Ectodermal cell (in vitro differentiated cells): Measurements from ENCODE around the gene RASEF.

Source experiments
- H3K27ac ChIP-seq: 2 replicates; pipeline ENCODE4 v1.7.0; 2013; ENCODE audit warnings: mild to moderate bottlenecking, low read depth, low read length; ENCODE audit not compliant: insufficient read depth, poor library complexity, severe bottlenecking
- H3K27me3 ChIP-seq: 2 replicates; pipeline ENCODE4 v1.7.0; 2013; ENCODE audit warnings: mild to moderate bottlenecking, low read length; ENCODE audit not compliant: insufficient read depth, control insufficient read depth, poor library complexity, severe bottlenecking
- H3K36me3 ChIP-seq: one replicate; pipeline ENCODE4 v1.7.0; 2013; ENCODE audit warnings: low read length; ENCODE audit not compliant: control insufficient read depth, insufficient read depth
- H3K4me1 ChIP-seq: one replicate; pipeline ENCODE4 v1.7.0; 2013; ENCODE audit warnings: low read length; ENCODE audit not compliant: control insufficient read depth, insufficient read depth
- H3K4me3 ChIP-seq: 2 replicates; pipeline ENCODE4 v1.7.0; 2013; ENCODE audit warnings: low read depth, low read length, control low read depth; ENCODE audit not compliant: insufficient read depth
- H3K9me3 ChIP-seq: 2 replicates; pipeline ENCODE4 v1.7.0; 2013; ENCODE audit warnings: mild to moderate bottlenecking, low read length, moderate library complexity; ENCODE audit not compliant: control insufficient read depth
- WGBS, 2 experiments: methylation state at CpG; one replicate each; pipeline ENCODE4 v1.1.7; 2013; ENCODE audit warnings: missing lambda C conversion rate in 2 of 2; 5-methylcytosine and 5-hydroxymethylcytosine counted together

Gene RASEF

DNA sequence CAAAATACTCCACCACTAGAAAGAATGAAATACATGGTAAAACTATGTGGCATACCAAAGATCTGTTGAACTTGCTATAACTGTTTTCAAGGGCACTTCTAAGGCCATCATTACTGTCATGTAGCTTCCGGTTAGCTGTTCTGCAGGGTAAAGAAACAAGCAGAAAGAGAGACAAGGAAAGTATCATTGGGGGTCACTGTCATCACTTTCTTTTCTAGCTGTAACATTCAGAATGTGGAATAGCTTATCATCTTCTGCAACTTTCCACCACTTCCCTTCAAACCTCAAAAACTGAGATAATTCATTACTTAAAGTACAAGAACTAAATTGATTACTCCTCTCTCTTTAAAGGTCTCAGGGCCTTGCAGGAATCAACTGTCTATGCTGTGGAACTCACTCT is 57.6 kb downstream of the RASEF start:
- 90 to 93% methylated on average over 1 of the region's 1 CpG for WGBS, 2 experiments
- no peaks in the 10 kb centered on the region for H3K36me3 ChIP-seq
- H3K4me1 ChIP-seq = no peaks in the 10 kb centered on the region
- H3K27ac ChIP-seq = no peak overlapping the region
- H3K9me3 ChIP-seq = no peaks in the 10 kb centered on the region
- no peak overlapping the region for H3K4me3 ChIP-seq
- no peaks in the 10 kb centered on the region for H3K27me3 ChIP-seq

DNA sequence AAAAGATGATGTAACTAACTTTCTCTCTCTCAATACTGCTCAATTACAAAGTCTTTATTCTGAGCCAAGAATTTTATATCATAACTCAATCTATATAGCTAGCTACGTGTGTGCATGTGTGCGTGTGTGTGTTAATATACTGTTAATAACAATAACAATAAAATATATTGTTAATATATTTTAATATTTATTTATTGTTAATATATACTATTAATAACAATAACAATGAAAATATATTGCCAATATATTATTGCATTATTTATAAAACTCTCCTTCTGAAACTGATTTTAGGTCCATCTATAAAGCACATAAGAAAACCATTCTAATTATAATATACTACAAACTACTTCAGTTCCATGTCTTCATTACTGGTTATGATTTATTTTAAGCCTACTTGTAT is 60.6 kb downstream of the RASEF start:
- no peaks in the 10 kb centered on the region for H3K27me3 ChIP-seq
- H3K4me3 ChIP-seq = no peak overlapping the region
- H3K27ac ChIP-seq = no peak overlapping the region
- H3K36me3 ChIP-seq = no peaks in the 10 kb centered on the region
- no peaks in the 10 kb centered on the region for H3K4me1 ChIP-seq
- H3K9me3 ChIP-seq = no peaks in the 10 kb centered on the region
- WGBS, 2 experiments = no CpG with 5 or more reads among the region's 2 CpGs

DNA sequence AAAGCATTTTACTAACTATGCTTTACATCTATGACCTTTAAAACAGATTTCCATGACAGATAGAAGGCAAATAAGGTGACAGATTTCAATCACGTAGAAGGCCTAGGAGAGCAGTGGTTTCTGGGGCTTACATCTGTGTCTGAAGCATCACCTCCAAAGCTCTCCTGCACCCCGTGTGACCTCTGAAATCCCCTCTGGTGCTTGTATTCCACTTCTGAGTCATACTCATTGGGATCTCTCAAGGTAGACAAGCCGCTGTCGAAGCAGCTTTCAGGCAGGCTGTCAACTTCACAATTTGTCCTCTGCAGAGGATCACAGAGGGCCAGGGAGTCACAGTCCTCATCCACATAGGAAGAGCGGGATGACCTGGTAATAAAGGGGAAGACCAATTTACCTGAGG is 62.2 kb downstream of the RASEF start:
- Histone ChIP-seq H3K36me3 (no peaks in the 10 kb centered on the region), H3K4me1 (no peaks in the 10 kb centered on the region), H3K9me3 (no peaks in the 10 kb centered on the region), H3K27ac (no peak overlapping the region), H3K4me3 (no peak overlapping the region), H3K27me3 (no peaks in the 10 kb centered on the region)
- 94% methylated on average over 5 of the region's 5 CpGs for WGBS, 2 experiments

DNA sequence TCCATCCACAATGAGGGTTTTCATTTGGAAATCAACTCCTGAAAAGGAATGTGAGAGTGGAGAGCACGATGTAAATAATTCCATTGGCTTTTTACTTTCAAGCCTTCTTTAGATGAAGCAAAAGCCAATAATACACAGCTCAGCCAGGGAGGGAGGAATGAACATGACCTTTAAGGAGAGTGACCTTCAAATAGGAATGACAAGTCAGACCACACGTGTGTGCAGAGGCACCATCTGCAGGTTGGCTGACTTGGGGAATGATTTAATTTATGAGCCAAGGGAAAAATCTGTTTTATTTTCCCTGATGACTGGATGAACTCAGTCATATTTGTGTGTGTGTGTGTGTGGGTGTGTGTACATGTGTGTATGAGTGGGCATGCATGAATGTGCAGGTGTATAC is 64.5 kb downstream of the RASEF start:
- Histone ChIP-seq H3K4me1 (no peaks in the 10 kb centered on the region), H3K27me3 (no peaks in the 10 kb centered on the region), H3K27ac (no peak overlapping the region), H3K9me3 (no peaks in the 10 kb centered on the region), H3K36me3 (no peaks in the 10 kb centered on the region), H3K4me3 (no peak overlapping the region)
- WGBS, 2 experiments = 62 to 65% methylated on average over 2 of the region's 2 CpGs

DNA sequence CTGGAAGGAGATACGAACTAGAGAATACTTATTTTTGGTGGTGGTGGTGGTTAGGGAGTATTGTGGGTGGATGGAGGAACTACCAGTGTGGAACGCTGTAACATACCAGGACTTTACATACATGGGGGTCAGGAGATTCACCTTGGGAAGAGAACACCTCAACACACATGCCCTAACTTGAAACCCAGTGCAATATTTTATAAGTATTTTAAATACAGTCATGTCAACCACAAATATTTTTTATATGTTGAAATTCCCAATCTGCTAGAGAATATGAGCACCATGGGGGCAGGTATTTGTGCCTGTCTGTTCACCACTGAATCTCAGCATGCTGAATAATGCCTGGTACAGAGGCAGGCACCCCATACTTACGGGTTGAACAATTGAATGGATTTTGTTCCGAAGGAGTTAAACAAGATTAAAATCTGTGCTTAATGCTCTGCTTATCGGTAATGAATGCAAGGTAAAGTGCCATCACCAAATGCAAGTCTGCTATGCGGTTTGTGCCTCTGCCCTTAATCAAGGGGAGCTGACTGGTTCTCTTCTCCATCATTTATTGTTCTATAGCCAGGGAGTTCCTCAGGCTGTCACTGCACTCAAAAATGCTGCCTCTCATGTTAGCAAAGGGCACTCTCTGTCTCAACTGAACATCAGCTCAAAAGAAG is 65.3 kb downstream of the RASEF start:
- WGBS, 2 experiments = 95% methylated on average over 6 of the region's 6 CpGs
- no peak overlapping the region for H3K4me3 ChIP-seq
- H3K27me3 ChIP-seq = no peaks in the 10 kb centered on the region
- H3K27ac ChIP-seq = no peak overlapping the region
- no peaks in the 10 kb centered on the region for H3K36me3 ChIP-seq
- H3K4me1 ChIP-seq = no peaks in the 10 kb centered on the region
- H3K9me3 ChIP-seq = no peaks in the 10 kb centered on the region

DNA sequence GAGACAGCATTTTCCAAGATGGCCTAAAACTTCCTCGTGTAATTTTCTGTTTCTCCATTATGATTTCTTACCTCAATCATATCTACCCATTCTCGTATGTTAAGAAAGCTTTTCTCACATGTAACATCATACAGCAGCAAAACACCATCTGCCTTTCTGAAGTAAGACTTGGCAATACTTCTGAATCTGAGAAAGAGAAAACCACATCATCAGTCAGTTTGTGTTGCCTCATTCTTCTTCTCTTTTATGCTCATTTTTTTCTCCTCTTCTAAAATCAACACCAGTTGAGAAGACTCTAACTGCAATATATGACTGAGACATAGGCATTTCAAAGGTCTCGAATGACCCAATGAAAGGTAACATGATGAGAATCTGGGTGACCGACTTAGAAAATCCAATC is 66.0 kb downstream of the RASEF start:
- H3K4me1 ChIP-seq = no peaks in the 10 kb centered on the region

DNA sequence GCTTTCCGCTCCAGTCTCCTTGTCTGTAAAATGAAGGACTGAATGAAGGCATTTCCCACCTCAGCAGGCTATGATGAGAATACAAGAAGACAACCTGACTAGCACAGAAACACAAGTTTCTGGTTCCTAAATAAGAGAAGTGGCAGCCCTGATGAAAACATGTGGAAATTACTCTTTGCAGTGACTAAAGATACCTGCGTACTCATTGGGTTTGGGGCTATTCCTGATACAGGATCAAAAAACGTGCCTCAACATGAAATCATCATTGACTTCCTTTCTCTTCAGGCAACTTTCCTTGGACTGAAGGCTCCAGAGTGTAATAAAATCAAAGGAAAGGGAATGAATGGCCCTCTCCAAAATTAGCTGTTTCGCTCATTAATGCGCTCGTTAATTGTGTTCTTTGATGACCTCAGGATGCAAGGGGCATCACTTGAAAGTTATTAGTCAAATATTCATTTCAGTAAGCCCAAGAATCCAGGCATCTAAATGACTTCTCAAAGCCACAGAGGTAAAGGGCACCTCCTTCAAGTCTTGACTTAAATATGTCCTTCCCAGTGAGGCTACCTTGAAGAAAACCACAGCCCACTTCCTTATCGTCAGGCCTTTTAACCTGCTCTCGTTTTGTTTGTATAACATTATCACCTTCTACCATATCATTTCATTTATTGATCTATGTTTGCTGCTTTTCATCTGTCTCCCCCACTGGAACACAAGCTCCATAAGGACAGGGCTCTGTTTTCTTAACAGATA is 68.9 kb downstream of the RASEF start:
- no peaks in the 10 kb centered on the region for H3K9me3 ChIP-seq
- H3K27ac ChIP-seq = no peak overlapping the region
- H3K4me1 ChIP-seq = no peaks in the 10 kb centered on the region
- H3K27me3 ChIP-seq = no peaks in the 10 kb centered on the region
- H3K36me3 ChIP-seq = no peaks in the 10 kb centered on the region
- no peak overlapping the region for H3K4me3 ChIP-seq
- 89 to 93% methylated on average over 8 of the region's 8 CpGs for WGBS, 2 experiments

More for the DNA sequence above, 66.0 kb downstream of the RASEF start:
- 94 to 96% methylated on average over 4 of the region's 4 CpGs for WGBS, 2 experiments
- Histone ChIP-seq H3K36me3 (no peaks in the 10 kb centered on the region), H3K9me3 (no peaks in the 10 kb centered on the region), H3K27me3 (no peaks in the 10 kb centered on the region), H3K27ac (no peak overlapping the region), H3K4me3 (no peak overlapping the region)

DNA sequence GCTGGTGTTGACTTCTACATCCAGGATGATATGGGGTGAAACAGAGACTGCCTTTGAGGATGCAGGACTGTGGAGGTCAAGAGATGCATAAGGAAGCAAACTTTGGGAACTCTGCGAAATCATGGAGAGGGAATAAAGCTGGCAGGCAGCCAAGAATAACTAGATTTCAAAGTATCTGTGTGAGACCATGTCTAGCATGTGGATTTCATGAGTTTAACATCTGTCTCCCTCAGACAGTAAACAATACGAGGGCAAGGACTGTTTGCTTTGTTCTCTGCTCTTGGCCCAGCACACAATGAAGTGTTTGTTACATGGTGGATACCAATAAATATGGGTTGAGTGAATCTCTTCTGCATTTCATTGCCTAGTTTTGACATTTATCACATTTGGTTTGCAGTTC is 71.3 kb downstream of the RASEF start:
- no peaks in the 10 kb centered on the region for H3K36me3 ChIP-seq
- 96% methylated on average over 2 of the region's 2 CpGs for WGBS, 2 experiments
- H3K4me3 ChIP-seq = no peak overlapping the region

DNA sequence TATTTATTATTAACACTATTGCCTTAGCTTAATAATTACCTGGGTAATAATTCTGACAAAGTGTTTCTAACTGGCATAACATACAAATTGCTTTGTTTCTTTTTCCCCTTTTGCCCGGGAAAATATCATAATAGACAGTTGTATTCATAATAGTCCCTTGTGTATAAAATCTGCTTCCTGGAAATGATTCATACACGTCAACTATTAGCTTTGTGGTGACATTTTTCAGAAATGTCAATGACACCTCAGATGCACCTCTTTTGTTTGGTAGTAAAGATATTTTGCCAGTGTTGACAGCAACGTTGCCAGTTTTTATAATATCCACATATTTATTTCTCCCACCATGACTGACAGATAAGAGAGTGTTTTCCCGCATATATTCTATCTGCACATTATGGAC is 73.0 kb downstream of the RASEF start:
- Histone ChIP-seq H3K4me3 (no peak overlapping the region), H3K36me3 (no peaks in the 10 kb centered on the region), H3K4me1 (no peaks in the 10 kb centered on the region), H3K9me3 (no peaks in the 10 kb centered on the region), H3K27ac (no peak overlapping the region), H3K27me3 (no peaks in the 10 kb centered on the region)
- 90 to 96% methylated on average over 3 to 4 of the region's 4 CpGs for WGBS, 2 experiments

More for the DNA sequence above, 71.3 kb downstream of the RASEF start:
- Histone ChIP-seq H3K4me1 (no peaks in the 10 kb centered on the region), H3K27ac (no peak overlapping the region), H3K27me3 (no peaks in the 10 kb centered on the region), H3K9me3 (no peaks in the 10 kb centered on the region)

DNA sequence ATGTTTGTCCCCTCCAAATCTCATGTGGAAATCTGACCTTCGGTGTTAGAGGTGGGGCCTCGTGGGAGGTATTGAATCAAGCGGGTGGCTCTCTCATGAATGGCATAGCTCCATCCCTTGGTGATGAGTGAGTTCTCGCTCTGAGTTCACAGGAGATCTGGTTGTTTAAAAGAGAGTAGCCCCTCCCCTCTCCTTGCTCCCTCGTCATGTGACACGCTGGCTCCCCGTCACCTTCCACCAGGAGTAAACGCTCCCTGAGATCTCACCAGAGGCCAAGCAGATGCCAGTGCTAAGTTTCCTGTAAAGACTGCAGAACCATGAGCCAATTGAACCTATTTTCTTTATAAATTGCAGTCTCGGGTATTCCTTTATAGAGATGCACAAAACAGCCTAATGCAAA is 74.5 kb downstream of the RASEF start:
- H3K27ac ChIP-seq = no peak overlapping the region
- no peak overlapping the region for H3K4me3 ChIP-seq
- H3K9me3 ChIP-seq = no peaks in the 10 kb centered on the region
- WGBS, 2 experiments = 85 to 88% methylated on average over 9 of the region's 9 CpGs
- no peaks in the 10 kb centered on the region for H3K36me3 ChIP-seq
- no peaks in the 10 kb centered on the region for H3K4me1 ChIP-seq
- no peaks in the 10 kb centered on the region for H3K27me3 ChIP-seq
